Lung (tissue), 12 donors: ENCODE measurements around the gene MYBPH. TPM values are rescaled to one million over a fixed set of nuclear protein-coding genes. Genes with fewer than 3 reads are reported as not detected.
A peak's percentile ranks its signal among the peaks of the same experiment; 100 is the strongest.

Experiments used
- ATAC-seq: fragments of 200-7000 bp; cut with Tn5 transposase; one replicate; pipeline ENCODE4 v1.9.1; 2020; ENCODE audit warnings: moderate number of reproducible peaks; ENCODE audit not compliant: insufficient read depth, low FRiP score
- DNase-seq, 3 donors: peaks; one replicate each; pipeline ENCODE4 v3.0.0-alpha.2; 2013 to 2017
- H3K27ac ChIP-seq, 2 donors: one replicate each; pipeline ENCODE4 v1.5.1; 2013; ENCODE audit warnings: mild to moderate bottlenecking in 2 of 2, moderate library complexity in 2 of 2, control low read depth in 1 of 2, inconsistent platforms in 1 of 2, low read depth in 1 of 2, low read length in 1 of 2
- H3K27me3 ChIP-seq, 3 donors: one replicate each; pipeline ENCODE4 v1.5.1; 2013; ENCODE audit warnings: low read length in 2 of 3; ENCODE audit not compliant: control insufficient read depth in 3 of 3, insufficient read depth in 3 of 3
- H3K36me3 ChIP-seq, 4 donors: one replicate each; pipeline ENCODE4 v1.5.1; 2013; ENCODE audit warnings: low read length in 4 of 4, mild to moderate bottlenecking in 1 of 4, moderate library complexity in 1 of 4; ENCODE audit not compliant: control insufficient read depth in 4 of 4, insufficient read depth in 4 of 4
- H3K4me1 ChIP-seq, 5 donors: one replicate each; pipeline ENCODE4 v1.5.1; 2013; ENCODE audit warnings: low read length in 5 of 5, mild to moderate bottlenecking in 2 of 5, moderate library complexity in 1 of 5; ENCODE audit not compliant: control insufficient read depth in 5 of 5, insufficient read depth in 5 of 5
- H3K4me3 ChIP-seq: one replicate; pipeline ENCODE4 v1.5.1; 2013; ENCODE audit warnings: mild to moderate bottlenecking, control low read depth, moderate library complexity
- H3K9ac ChIP-seq, 2 donors: one replicate each; pipeline ENCODE4 v1.5.1; 2013; ENCODE audit warnings: low read length in 2 of 2, control low read depth in 1 of 2; ENCODE audit not compliant: insufficient read depth in 1 of 2
- H3K9me3 ChIP-seq, 4 donors: one replicate each; pipeline ENCODE4 v1.5.1; 2013; ENCODE audit warnings: low read length in 3 of 4, mild to moderate bottlenecking in 1 of 4, moderate library complexity in 1 of 4; ENCODE audit not compliant: control insufficient read depth in 4 of 4, insufficient read depth in 3 of 4
- WGBS, 2 donors: extraction: QIAGEN DNeasy Blood & Tissue Kit; methylation state at CpG; one replicate each; pipeline ENCODE4 v1.1.7; 2013; 5-methylcytosine and 5-hydroxymethylcytosine counted together
- polyA plus RNA-seq, 2 donors: library from polyadenylated mRNA; stranded (reverse); fragments of 200-250 nt; gene quantifications; one replicate each; pipeline ENCODE4 v1.2.1, GENCODE V29; 2013
- total RNA-seq, 2 donors: library from RNA; depleted of rRNA in 1 of 2; stranded (reverse); fragments of >200 nt in 1 of 2; gene quantifications; one replicate each; pipeline ENCODE4 v1.2.1, GENCODE V29; 2014 to 2021
- TF ChIP-seq, protein P1 (sequence below): IDR thresholded peaks from 2 replicates; pipeline ENCODE4 v1.5.1; 2012; ENCODE audit warnings: mild to moderate bottlenecking; ENCODE audit errors: control extremely low read depth, extremely low read depth
- donor health status: control.
- donor health status: control.
- donor health status: Bipolar disorder and iron deficiency.
- donor health status: healthy.
- donor health status: DM: yes; HTN: yes; CAD: no.

MYBPH gene
- total and polyA plus RNA-seq, 4 donors, result 0.16 to 0.41 TPM; not detected in 2

DNA sequence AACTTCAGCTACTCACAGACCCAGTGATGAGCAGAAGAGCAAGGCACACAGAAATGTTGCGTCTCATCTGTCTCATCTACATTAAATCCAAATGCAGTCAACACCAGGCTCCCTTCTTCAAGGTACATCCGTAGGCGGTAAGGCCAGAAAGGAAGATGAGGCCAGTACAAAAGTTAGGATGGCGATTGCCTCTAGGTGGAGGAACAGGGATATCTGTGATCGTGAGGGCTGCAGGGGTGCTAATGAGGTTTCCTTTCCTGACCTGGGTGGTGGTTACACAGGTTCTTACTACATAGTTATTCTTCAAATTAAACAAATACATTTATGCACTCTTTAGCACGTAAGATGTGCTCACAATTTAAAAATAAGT is 1.4 kb upstream of the MYBPH start:
- no peaks in the 10 kb centered on the region for H3K27me3 ChIP-seq
- 86 to 89% methylated on average over 6 of the region's 6 CpGs for WGBS, 2 donors
- H3K9me3 ChIP-seq, result no peaks in the 10 kb centered on the region
- no peak for DNase-seq
- H3K27ac ChIP-seq, result no peak overlapping the region
- no peak for ATAC-seq
- peaks cover 0 to 9% (median 2%) of the 10 kb centered on the region in 5 donors for H3K4me1 ChIP-seq
- H3K9ac ChIP-seq, result no peak overlapping the region
- TF ChIP-seq, protein P1, sequence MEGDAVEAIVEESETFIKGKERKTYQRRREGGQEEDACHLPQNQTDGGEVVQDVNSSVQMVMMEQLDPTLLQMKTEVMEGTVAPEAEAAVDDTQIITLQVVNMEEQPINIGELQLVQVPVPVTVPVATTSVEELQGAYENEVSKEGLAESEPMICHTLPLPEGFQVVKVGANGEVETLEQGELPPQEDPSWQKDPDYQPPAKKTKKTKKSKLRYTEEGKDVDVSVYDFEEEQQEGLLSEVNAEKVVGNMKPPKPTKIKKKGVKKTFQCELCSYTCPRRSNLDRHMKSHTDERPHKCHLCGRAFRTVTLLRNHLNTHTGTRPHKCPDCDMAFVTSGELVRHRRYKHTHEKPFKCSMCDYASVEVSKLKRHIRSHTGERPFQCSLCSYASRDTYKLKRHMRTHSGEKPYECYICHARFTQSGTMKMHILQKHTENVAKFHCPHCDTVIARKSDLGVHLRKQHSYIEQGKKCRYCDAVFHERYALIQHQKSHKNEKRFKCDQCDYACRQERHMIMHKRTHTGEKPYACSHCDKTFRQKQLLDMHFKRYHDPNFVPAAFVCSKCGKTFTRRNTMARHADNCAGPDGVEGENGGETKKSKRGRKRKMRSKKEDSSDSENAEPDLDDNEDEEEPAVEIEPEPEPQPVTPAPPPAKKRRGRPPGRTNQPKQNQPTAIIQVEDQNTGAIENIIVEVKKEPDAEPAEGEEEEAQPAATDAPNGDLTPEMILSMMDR, result no peak
- no peak overlapping the region for H3K4me3 ChIP-seq
- no peaks in the 10 kb centered on the region for H3K36me3 ChIP-seq

DNA sequence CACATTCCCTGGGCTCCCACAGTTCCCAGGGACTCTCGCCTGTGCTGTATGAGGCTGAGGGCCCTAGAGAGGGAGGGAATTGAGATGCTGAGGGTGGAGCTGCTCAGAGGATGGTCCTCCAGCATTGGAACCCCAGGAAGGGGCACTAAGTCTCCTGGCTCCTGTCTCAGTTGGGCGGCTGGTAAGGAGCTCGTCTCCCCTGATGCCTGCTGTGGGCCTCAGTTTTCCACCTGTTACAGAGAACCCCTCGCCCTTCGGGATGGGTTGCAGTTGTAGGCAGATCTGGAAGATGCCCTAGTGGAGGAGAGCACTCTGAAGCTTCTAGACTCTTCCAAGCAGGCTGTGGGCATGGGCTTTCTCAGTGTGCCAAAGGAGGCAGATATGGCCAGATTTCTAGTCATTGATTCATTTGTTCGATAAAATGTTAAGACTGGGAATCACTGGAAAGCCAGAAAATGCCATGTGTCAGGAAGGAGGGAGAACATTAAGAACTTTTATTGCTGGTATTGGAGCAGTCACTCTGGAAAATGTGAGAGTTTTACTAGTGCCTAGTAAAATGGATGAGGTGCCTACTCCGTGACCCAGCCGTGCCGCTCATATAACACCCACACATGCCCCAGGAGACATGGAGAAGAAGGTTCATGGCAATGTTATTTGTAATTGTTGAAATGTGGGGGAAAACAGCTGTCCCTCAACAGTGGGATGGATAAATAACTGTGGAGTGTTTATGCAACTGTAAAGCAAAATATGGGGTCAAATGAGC is 828 bp upstream of the MYBPH start:
- H3K9ac ChIP-seq, result no peak overlapping the region
- WGBS, 2 donors, result 90 to 92% methylated on average over 9 of the region's 9 CpGs
- H3K27me3 ChIP-seq, result no peaks in the 10 kb centered on the region
- TF ChIP-seq, protein P1, result no peak
- DNase-seq (no peak), ATAC-seq (no peak)
- no peak overlapping the region for H3K4me3 ChIP-seq
- no peaks in the 10 kb centered on the region for H3K36me3 ChIP-seq
- no peaks in the 10 kb centered on the region for H3K9me3 ChIP-seq
- H3K4me1 ChIP-seq, result peaks cover 0 to 9% (median 2%) of the 10 kb centered on the region in 5 donors
- H3K27ac ChIP-seq, result no peak overlapping the region

DNA sequence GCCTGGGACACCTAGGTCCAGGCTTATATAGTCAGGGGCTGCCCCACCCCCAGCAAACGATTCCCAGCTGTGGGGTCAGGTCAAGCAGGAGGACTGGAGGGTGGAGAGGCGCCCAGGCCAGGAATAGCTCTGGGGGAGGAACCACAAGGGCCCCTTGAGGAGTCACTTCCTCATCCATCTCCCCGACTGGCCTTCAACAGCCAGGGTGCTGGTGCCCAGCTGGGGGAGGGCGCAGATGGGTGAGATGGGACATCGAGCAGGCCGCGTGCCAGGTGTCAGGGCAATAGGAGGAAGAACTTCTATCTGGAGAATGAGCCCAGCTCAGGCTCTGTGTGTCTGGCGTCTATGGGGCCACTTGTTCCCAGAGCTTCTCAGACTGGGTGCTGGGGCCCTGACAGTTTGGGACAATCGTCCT is 208 bp upstream of the MYBPH start:
- DNase-seq (no peak), ATAC-seq (peak; percentile 70)
- TF ChIP-seq, protein P1, result no peak
- Histone ChIP-seq H3K27ac (no peak overlapping the region), H3K36me3 (no peaks in the 10 kb centered on the region), H3K4me3 (no peak overlapping the region), H3K27me3 (no peaks in the 10 kb centered on the region), H3K9ac (no peak overlapping the region), H3K9me3 (no peaks in the 10 kb centered on the region), H3K4me1 (peaks cover 0 to 9% (median 2%) of the 10 kb centered on the region in 5 donors)
- 47 to 51% methylated on average over 9 of the region's 9 CpGs for WGBS, 2 donors
